ENCODE data around the gene GIPC1.

GRCh38 chr19:14446336-14447036, 49.4 kb downstream of the GIPC1 start:
- TF ChIP-seq EZH2phosphoT487 (IDR thresholded peaks at IDR 0.05; ENCODE audit: insufficient read depth, low read depth) (no peak), EZH2 (IDR thresholded peaks at IDR 0.05; ENCODE audit: insufficient read depth, poor library complexity, severe bottlenecking) (no peak)
